GM12891 (cell line): ENCODE data around the gene MRPL20.

Source experiments
- POLR2A ChIP-seq: IDR thresholded peaks from 2 replicates; pipeline ENCODE4 v1.6.1; 2011; ENCODE audit warnings: low read depth, low read length, control low read depth
- POLR2AphosphoS5 ChIP-seq: IDR thresholded peaks from 2 replicates; pipeline ENCODE4 v1.6.1; 2011; ENCODE audit warnings: low read depth, low read length, control low read depth

GRCh38 chr1:1422465-1423244, 15.6 kb upstream of the MRPL20 start:
- TF ChIP-seq POLR2A (no peak), POLR2AphosphoS5 (no peak)
